ENCODE results near the gene EHMT2.
A peak's percentile ranks its signal among the peaks of the same experiment; 100 is the strongest.

Gene EHMT2

DNA sequence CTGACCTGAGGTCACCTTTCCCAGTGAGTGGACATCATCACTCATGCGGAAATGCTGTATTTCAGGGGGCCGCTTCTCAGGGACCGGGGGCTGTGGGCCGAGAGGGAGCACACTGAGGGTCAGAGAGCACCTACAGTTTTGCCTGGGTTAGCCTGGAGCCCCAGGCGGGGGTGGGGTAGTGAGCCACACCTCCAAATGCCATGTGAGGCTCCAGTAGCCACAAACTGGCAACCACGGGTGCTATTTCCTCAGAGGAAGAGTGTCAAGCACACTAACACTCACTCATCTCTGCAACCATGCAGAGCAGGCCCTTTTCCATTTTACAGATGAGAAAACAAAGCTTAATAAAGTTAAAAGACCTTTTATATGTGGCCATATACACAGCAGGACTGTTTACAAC, 4.7 kb downstream of the EHMT2 start:
- no peak for DNase-seq

DNA sequence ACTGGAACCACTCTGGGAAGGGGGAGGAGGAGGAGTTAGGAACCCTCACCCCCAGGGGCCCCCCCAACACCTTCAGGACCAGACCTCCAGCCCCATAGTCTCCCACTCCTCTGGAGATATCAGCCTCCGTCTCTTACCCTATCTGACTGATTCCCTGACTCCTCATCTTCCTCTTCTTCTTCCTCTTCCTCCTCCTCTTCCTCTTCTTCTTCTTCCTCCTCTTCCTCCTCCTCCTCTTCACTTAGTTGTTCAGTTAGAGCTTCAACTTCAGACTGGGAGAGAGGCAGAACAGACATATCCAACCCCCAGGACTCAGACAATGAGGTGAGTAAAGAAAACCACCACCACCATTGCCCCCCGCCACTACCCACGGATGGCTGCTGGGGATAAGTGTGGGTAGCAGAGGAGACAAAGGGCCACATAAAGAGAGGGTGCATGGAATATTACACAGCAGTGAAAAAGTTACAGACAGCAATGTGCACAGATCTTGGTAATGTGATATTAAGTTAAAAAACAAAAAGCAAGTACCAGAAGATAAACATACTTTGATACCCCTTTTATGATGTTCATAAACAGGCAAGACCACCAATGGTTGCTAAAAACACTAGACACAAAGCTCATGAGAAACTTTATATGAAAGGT, 8.0 kb downstream of the EHMT2 start:
- no peak for DNase-seq

GRCh38 chr6:31888276-31889258, 8.9 kb downstream of the EHMT2 start:
- peak in 4 of 56 donors; percentile 4 to 26 (median 12) for DNase-seq

DNA sequence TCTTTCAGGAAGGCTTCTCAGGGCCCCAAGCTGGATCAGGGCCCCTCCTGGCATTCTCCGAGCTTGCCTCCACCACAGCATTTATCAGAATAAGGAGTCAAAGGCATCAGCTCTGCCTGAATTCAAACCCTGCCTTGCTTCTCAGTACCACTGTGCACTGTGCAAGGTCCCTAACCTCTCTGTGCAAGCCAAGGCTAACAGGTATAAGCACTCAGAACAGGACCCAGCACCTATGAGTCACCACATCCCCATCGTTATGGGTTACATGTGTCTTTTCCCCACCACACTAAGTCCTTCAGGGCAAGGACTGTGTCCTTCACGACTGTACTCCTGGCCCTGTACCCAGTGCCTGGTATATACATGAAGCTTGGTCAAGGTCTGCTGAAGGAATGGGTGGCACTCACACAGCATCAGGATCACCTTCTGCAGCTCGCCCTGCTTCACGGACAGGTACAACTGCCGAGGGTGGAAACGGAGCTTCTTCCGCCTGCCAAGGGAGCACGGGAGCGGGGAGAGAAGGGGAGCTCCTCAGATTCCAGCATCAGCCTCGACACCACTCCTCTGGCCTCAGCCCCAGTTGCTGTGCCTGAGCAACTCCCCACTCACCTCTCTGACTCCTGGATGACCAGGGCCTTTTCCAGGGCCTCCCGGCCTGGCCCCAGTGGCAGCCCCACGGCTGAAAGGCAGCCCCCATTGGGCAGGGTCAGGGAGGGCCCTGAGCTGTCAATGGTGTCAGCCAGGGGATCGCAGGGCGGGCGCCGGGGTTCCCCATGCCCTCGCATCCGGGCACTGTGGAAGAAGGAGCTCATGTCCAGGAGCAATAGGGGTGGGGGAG, 10.1 kb downstream of the EHMT2 start:
- DNase-seq, result no peak

GRCh38 chr6:31886541-31886991, 10.9 kb downstream of the EHMT2 start:
- DNase-seq, result no peak

DNA sequence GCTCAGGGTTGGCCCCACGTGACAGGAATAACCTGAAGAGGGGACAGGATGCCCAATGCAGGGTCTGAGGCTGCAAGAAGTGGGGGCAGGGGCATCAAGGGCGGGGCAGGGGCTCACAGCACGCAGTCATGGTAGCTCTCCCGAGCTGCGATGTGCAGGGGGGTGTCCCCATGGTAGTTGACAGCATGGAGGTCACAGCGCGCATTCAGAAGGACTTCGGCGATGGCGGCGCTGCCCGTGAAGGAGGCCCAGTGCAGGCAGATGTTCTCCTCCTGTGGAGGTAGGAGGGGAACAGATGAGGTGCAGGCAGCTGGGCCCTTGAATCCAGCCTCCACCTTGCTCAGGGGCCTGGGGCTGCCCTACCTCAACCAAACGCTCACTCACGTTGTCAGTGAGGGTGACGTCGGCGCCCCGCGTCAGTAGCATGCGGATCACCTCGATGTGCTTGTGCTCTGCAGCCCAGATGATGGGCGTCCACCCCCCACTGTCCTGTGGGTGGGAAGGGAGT, 12.9 kb downstream of the EHMT2 start:
- no peak for DNase-seq

GRCh38 chr6:31883676-31884075, 13.8 kb downstream of the EHMT2 start:
- no peak for DNase-seq

GRCh38 chr6:31882344-31882743, 15.2 kb downstream of the EHMT2 start:
- DNase-seq, result peak in 1 of 56 donors; percentile 11

DNA sequence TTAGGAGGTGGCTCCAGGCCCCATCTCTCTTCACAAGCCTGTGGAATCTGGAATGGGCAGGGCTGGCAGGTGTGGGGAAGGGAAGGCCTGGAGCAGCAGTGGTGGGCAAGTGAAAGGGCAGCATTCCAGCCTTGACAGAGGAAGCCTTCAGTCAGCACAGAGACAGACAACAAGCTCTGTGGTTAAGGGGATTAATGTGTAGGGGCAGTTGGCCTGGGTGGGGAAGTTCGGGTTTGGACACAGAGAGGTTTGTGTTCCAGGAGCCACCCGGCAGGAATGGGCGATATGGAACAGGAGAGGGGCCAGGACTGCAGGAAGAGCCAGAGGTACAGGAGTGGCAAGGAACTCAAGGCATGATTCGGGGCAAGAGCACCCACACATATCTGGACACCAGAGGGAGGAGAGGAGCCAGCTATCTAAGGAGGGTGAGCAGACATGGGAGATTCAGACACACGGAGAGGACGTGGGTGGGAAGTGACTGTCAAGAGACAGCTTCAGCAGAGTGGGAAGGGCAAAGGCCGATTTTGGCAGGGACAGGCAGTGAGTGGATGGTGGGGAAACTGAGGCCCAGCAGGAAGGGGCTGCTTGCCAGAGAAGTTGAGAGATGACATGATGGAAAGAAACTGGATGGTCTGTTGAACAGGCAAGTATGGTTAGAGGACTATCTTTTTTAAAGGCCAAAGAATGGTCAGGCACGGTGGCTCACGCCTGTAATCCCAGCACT, 16.2 kb downstream of the EHMT2 start:
- DNase-seq, result no peak

DNA sequence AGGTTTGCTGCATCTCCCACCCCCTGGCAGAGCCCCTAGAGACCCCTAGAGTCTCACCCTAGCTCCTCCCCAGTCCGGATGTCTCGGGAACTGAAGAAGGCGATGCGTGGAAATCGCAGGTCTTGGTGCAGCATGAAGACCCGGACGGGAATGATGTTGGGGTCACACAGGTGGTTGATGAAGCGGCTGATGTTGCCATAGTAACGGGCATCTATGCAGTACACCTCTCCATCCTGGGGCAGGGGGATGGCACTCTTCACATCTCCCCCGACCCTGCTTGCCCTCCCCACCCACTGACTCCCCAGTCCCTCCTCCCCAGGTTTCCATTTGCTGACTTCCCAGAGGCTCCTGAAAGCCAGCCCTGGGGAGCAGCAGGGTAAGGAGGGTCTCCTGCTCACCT, 16.9 kb downstream of the EHMT2 start:
- no peak for DNase-seq

DNA sequence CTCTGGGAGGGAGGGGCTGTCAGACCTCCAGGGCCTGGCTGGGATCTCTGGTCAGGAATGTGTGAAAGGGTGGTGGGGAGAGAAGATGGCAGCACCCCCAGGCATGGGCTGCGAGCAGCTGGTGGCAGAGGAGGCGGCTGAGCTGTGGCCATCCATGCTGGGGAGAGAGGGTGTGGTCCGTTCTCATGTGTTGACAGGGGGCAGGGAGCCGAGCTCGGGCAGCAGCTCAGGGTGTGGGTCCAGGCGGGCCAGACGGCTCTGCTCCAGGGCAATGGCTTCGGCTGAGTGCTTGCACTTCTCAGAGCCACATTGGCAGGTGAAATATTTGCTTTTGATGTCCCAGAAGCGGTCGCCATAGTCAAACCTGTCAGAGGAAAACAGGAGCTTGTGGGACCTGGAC, 17.6 kb downstream of the EHMT2 start:
- DNase-seq, result no peak

DNA sequence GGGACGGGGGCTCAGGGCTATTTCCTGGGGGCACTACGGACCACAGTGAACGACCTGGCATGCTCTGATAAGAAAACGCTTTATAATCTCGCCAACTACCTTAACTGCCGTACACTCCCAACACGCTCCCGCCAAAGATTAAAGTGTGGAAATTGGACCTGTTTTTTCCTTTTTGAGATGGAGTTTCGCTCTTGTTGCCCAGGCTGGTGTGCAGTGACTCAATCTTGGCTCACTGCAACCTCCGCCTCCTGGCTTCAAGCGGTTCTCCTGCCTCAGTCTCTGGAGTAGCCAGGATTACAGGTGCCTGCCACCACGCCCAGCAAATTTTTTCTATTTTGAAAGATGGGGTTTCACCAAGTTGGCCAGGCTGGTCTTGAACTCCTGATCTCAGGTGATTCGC, 18.4 kb downstream of the EHMT2 start:
- no peak for DNase-seq

DNA sequence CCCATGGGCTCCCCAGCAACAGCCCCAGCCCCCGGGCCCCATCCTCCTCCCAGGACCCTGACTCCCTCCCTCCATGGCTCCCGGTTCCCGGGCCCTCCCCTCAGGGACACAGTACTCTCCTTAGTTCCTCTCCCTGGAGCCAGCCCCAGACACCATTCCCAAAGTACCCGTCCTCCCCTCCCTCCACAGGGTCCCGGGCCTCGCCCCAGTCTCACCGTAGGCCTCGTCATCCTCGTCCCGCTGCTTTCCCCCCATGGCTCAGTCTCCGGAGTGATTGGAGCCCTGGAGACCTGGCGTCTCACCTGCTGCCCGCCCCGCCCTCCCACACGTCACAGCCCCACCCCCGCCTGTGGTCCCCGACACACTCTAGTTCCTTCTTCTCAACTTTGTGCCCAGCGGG, 18.8 kb downstream of the EHMT2 start, which contains the start of gene SLC44A4:
Gene SLC44A4 (minus strand): TSS at position 272 of the 400 bp plus-strand sequence. CDS start 17 bp downstream, at position 255.
- no peak for DNase-seq

DNA sequence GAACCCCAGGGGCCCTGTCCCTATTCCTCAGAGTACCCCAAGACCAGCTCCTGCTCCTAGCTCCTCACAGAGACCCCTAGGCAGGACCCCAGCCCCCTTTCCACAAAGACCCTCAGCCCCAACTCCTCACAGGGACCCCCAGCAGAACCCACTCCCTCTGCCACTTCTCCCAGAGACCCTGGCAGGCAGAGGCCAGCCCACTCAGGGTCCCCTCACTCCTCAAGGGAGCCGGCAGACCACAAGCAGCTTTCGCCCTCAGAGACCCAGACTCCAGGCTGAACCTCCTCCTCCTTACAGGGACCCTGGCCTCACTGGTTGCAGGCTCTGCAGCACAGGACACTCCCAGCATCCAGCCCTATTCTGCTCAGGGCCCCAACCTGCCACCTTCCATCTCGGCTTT, 19.3 kb downstream of the EHMT2 start:
- no peak for DNase-seq

GRCh38 chr6:31877651-31878161, 19.8 kb downstream of the EHMT2 start:
- DNase-seq, result no peak

- DNase-seq, result no peak
Measured at GRCh38 chr6:31877125-31877650, 20.3 kb downstream of the EHMT2 start.

DNA sequence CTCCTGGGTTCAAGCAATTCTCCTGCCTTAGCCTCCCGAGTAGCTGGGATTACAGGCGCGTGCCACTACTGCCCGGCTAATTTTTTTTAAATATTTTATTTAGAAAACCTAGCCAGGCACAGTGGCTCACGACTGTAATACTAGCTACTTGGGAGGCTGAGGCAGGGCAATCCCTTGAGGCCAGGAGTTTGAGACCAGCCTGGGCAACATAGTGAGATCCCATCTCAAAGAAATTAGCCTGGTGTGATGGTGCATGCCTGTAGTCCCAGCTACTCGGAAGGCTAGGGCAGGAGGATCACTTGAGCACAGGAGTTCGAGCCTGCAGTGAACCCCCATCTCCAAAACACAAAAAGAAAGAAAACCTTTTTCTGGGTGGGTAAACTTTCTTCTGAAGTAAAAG, 21.1 kb downstream of the EHMT2 start:
- no peak for DNase-seq

GRCh38 chr6:31875877-31876276, 21.6 kb downstream of the EHMT2 start:
- no peak for DNase-seq

DNA sequence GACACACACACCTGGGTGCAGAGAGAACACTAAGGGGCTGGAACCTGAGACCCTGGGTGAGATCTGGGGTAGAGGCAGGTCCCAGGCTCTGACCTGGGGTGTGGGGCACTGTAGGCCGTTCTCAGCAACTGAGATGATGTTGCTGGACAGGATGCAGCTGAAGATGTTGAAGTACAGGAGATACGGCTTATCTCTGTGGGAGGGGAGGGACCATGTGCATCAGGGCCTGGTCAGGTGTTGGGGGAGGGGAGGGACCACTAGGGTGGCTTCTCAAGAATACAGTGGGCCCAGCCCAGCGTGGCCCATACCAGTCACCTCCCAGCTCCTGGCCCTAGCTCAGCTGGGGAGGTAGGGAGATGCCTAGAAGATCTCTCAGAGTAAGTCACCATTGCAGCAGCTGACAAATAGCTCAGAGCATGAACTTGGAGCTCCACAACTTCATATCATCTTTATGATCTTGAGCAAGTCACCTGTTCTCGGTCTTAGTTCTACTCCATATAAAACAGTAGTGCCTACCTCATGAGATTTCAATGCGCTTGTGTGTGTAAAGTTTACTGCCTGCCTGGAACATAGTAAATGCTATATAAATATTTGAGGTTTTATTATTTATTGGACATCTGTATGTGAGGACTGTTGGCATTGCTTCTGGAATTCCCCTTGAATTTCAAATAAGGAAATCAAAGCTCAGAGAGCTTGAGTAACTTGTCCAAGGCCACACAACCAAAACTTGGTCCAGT, 22.5 kb downstream of the EHMT2 start:
- DNase-seq, result no peak

Measured in nucleus accumbens (tissue), 56 donors.